Neural crest cell (in vitro differentiated cells): ENCODE measurements around the gene MIEN1. TPM values are rescaled to one million over a fixed set of nuclear protein-coding genes. Genes with fewer than 3 reads are reported as not detected.

Experiments
- microRNA-seq: library from miRNA; unstranded; fragments of <30 nt; microRNA quantifications from one replicate; pipeline ENCODE4, GENCODE V29; 2020
- total RNA-seq: library from RNA; stranded (reverse); gene quantifications from 2 replicates; pipeline ENCODE4 v1.2.1, GENCODE V29; 2021

Gene MIEN1
- total RNA-seq, 1 donor from 2014 or later = 35.6 TPM

Small RNA genes within 50 kb of the gene (microRNA-seq; reads per million reads assigned to microRNA genes)
- not detected for gene MIR4728

Other genes with a start within 250 kb of the MIEN1 start
- gene NEUROD2, start 122.6 kb downstream of the MIEN1 start, total RNA-seq = not detected in 2 replicates
- gene PPP1R1B, start 103.6 kb downstream of the MIEN1 start, total RNA-seq = not detected in 2 replicates
- 60.6 and 64.8 TPM in 2 replicates for gene STARD3, start 93.4 kb downstream of the MIEN1 start, total RNA-seq
- 1.9 and 2.8 TPM in 2 replicates for gene TCAP, start 65.2 kb downstream of the MIEN1 start, total RNA-seq
- 0.84 and 0.86 TPM in 2 replicates for gene PNMT, start 62.1 kb downstream of the MIEN1 start, total RNA-seq
- gene PGAP3, start 42.5 kb downstream of the MIEN1 start, total RNA-seq = 18.2 and 21.7 TPM in 2 replicates
- 78.4 and 82.9 TPM in 2 replicates for gene ERBB2, start 30.5 kb downstream of the MIEN1 start, total RNA-seq
- gene GRB7, start 7.4 kb upstream of the MIEN1 start, total RNA-seq = not detected in 2 replicates
- not detected in 2 replicates for gene IKZF3, start 133.8 kb upstream of the MIEN1 start, total RNA-seq
- not detected in 2 replicates for gene ZPBP2, start 137.7 kb upstream of the MIEN1 start, total RNA-seq
- gene GSDMB, start 188.1 kb upstream of the MIEN1 start, total RNA-seq = 7.9 and 8.8 TPM in 2 replicates
- gene ORMDL3, start 197.1 kb upstream of the MIEN1 start, total RNA-seq = 42.2 and 47.8 TPM in 2 replicates
- not detected in 2 replicates for gene LRRC3C, start 197.2 kb upstream of the MIEN1 start, total RNA-seq
- gene GSDMA, start 232.5 kb upstream of the MIEN1 start, total RNA-seq = not detected in 2 replicates